HEK293 (cell line): ENCODE measurements around the gene ABHD16A.

Experiments
- CTCF ChIA-PET: fragments of 350-600 bp; formaldehyde crosslinking; extraction: SDS; loops from one replicate; lab custom pipeline; 2021; ENCODE audit warnings: antibody characterized with exemption; lab: Yijun Ruan, JAX
- POLR2A ChIA-PET: fragments of 300-600 bp; formaldehyde crosslinking; extraction: SDS; loops from one replicate; lab custom pipeline; 2020; ENCODE audit warnings: antibody characterized with exemption, inconsistent platforms; lab: Yijun Ruan, JAX
- H3K27ac ChIP-seq: fragments of 200-500 bp; sonication (Bioruptor generic); 2 replicates; pipeline ENCODE4 v1.5.1; 2014; ENCODE audit warnings: low read depth, low read length, control low read depth, inconsistent platforms; ENCODE audit errors: extremely low read depth
- H3K36me3 ChIP-seq, 2 experiments: fragments of 200-500 bp in 1 of 2; sonication (Bioruptor generic) in 1 of 2; 1 replicate in 1 of 2; 2 replicates in 1 of 2; pipeline ENCODE4 v1.5.1; 2014 to 2017; ENCODE audit warnings: inconsistent platforms in 2 of 2, low read length in 2 of 2; ENCODE audit not compliant: control insufficient read depth in 2 of 2, insufficient read depth in 1 of 2
- H3K4me1 ChIP-seq: fragments of 200-500 bp; sonication (Bioruptor generic); 2 replicates; pipeline ENCODE4 v1.5.1; 2014; ENCODE audit warnings: mild to moderate bottlenecking, low read length, inconsistent platforms; ENCODE audit not compliant: control insufficient read depth, insufficient read depth
- H3K4me3 ChIP-seq: 2 replicates; pipeline ENCODE4 v1.5.1; 2011; ENCODE audit warnings: low read depth, mild to moderate bottlenecking, control low read depth, low read length, moderate library complexity
- H3K9me3 ChIP-seq: fragments of 200-500 bp; sonication (Bioruptor generic); 2 replicates; pipeline ENCODE4 v1.5.1; 2014; ENCODE audit warnings: low read depth, low read length, inconsistent platforms; ENCODE audit not compliant: control insufficient read depth, insufficient read depth
- EGR2 ChIP-seq: fragments of 450-650 bp; formaldehyde crosslinking; IDR thresholded peaks from 2 replicates; pipeline ENCODE4 v1.5.1; 2016; ENCODE audit warnings: low read depth, missing biosample characterization, missing genetic modification characterization
- GLIS1 ChIP-seq: fragments of 450-650 bp; formaldehyde crosslinking; IDR thresholded peaks from 2 replicates; pipeline ENCODE4 v1.5.1; 2016; ENCODE audit warnings: missing biosample characterization, missing genetic modification characterization
- HOXC10 ChIP-seq: sonication (generic); formaldehyde crosslinking; IDR thresholded peaks from 2 replicates; pipeline ENCODE4 v1.8.1; 2023; ENCODE audit warnings: mild to moderate bottlenecking, missing genetic modification reagents
- IKZF3 ChIP-seq: fragments of 450-650 bp; IDR thresholded peaks from 2 replicates; pipeline ENCODE4 v1.5.0; 2018; ENCODE audit warnings: missing biosample characterization, mild to moderate bottlenecking, missing genetic modification characterization, moderate library complexity
- SCRT1 ChIP-seq: fragments of 450-650 bp; formaldehyde crosslinking; IDR thresholded peaks from 2 replicates; pipeline ENCODE4 v1.5.1; 2016; ENCODE audit warnings: missing biosample characterization, missing genetic modification characterization, borderline replicate concordance
- SCRT2 ChIP-seq: fragments of 450-650 bp; formaldehyde crosslinking; IDR thresholded peaks from 2 replicates; pipeline ENCODE4 v1.5.1; 2016; ENCODE audit warnings: missing biosample characterization, missing genetic modification characterization
- TCF7L2 ChIP-seq: IDR thresholded peaks from 2 replicates; pipeline ENCODE4 v1.6.1; 2011; ENCODE audit warnings: low read depth, mild to moderate bottlenecking, inconsistent platforms, low read length, moderate library complexity, borderline replicate concordance
- ZBTB17 ChIP-seq: fragments of 450-650 bp; formaldehyde crosslinking; IDR thresholded peaks from 2 replicates; pipeline ENCODE4 v1.5.1; 2016; ENCODE audit warnings: missing biosample characterization, missing genetic modification characterization
- ZFHX2 ChIP-seq: fragments of 450-650 bp; formaldehyde crosslinking; conservative IDR thresholded peaks from 2 replicates; pipeline ENCODE4 v1.5.1; 2016; ENCODE audit warnings: missing biosample characterization, missing genetic modification characterization
- ZIC2 ChIP-seq: fragments of 450-650 bp; formaldehyde crosslinking; IDR thresholded peaks from 2 replicates; pipeline ENCODE4 v1.5.1; 2016; ENCODE audit warnings: missing biosample characterization, missing genetic modification characterization
- ZNF112 ChIP-seq: fragments of 450-650 bp; formaldehyde crosslinking; IDR thresholded peaks from 2 replicates; pipeline ENCODE4 v1.5.0; 2017; ENCODE audit warnings: missing biosample characterization, missing genetic modification characterization
- ZNF138 ChIP-seq: fragments of 450-650 bp; formaldehyde crosslinking; IDR thresholded peaks from 2 replicates; pipeline ENCODE4 v1.5.1; 2016; ENCODE audit warnings: missing biosample characterization, missing genetic modification characterization, borderline replicate concordance
- ZNF184 ChIP-seq: fragments of 450-650 bp; IDR thresholded peaks from 2 replicates; pipeline ENCODE4 v1.5.1; 2018; ENCODE audit warnings: missing biosample characterization, mild to moderate bottlenecking, missing genetic modification characterization
- ZNF2 ChIP-seq: fragments of 450-650 bp; formaldehyde crosslinking; IDR thresholded peaks from 2 replicates; pipeline ENCODE4 v1.5.1; 2016; ENCODE audit warnings: missing biosample characterization, missing genetic modification characterization
- ZNF248 ChIP-seq: fragments of 450-650 bp; formaldehyde crosslinking; IDR thresholded peaks from 2 replicates; pipeline ENCODE4 v1.5.1; 2017; ENCODE audit warnings: missing biosample characterization, missing genetic modification characterization
- ZNF324 ChIP-seq: fragments of 450-650 bp; formaldehyde crosslinking; IDR thresholded peaks from 2 replicates; pipeline ENCODE4 v1.5.1; 2016; ENCODE audit warnings: missing biosample characterization, missing genetic modification characterization
- ZNF362 ChIP-seq: fragments of 450-650 bp; formaldehyde crosslinking; IDR thresholded peaks from 2 replicates; pipeline ENCODE4 v1.5.1; 2016; ENCODE audit warnings: missing biosample characterization, missing genetic modification characterization
- ZNF394 ChIP-seq: fragments of 450-650 bp; formaldehyde crosslinking; IDR thresholded peaks from 2 replicates; pipeline ENCODE4 v1.5.1; 2016; ENCODE audit warnings: missing biosample characterization, missing genetic modification characterization, mild to moderate bottlenecking, moderate library complexity, borderline replicate concordance
- ZNF404 ChIP-seq: fragments of 450-650 bp; formaldehyde crosslinking; IDR thresholded peaks from 2 replicates; pipeline ENCODE4 v1.5.1; 2017; ENCODE audit warnings: missing biosample characterization, missing genetic modification characterization
- ZNF423 ChIP-seq: fragments of 450-650 bp; formaldehyde crosslinking; IDR thresholded peaks from 2 replicates; pipeline ENCODE4 v1.5.1; 2016; ENCODE audit warnings: missing biosample characterization, missing genetic modification characterization
- ZNF449 ChIP-seq: fragments of 450-650 bp; formaldehyde crosslinking; IDR thresholded peaks from 2 replicates; pipeline ENCODE4 v1.5.1; 2017; ENCODE audit warnings: missing biosample characterization, mild to moderate bottlenecking, missing genetic modification characterization, moderate library complexity
- ZNF530 ChIP-seq: fragments of 450-650 bp; formaldehyde crosslinking; IDR thresholded peaks from 2 replicates; pipeline ENCODE4 v1.5.1; 2016; ENCODE audit warnings: low read depth, missing biosample characterization, missing genetic modification characterization
- ZNF776 ChIP-seq: fragments of 450-650 bp; formaldehyde crosslinking; IDR thresholded peaks from 2 replicates; pipeline ENCODE4 v1.5.0; 2017; ENCODE audit warnings: missing biosample characterization, missing genetic modification characterization, borderline replicate concordance
- ZNF792 ChIP-seq: fragments of 450-650 bp; formaldehyde crosslinking; IDR thresholded peaks from 2 replicates; pipeline ENCODE4 v1.5.1; 2016; ENCODE audit warnings: missing biosample characterization, missing genetic modification characterization
- ZNF837 ChIP-seq: fragments of 450-650 bp; formaldehyde crosslinking; IDR thresholded peaks from 2 replicates; pipeline ENCODE4 v1.5.1; 2016; ENCODE audit warnings: missing biosample characterization, missing genetic modification characterization
- TF ChIP-seq, protein P1 (sequence below): fragments of 450-650 bp; formaldehyde crosslinking; IDR thresholded peaks from 2 replicates; pipeline ENCODE4 v1.5.1; 2016; ENCODE audit warnings: missing biosample characterization, missing genetic modification characterization
- TF ChIP-seq, protein P2 (sequence below): fragments of 450-650 bp; formaldehyde crosslinking; IDR thresholded peaks from 2 replicates; pipeline ENCODE4 v1.5.1; 2017; ENCODE audit warnings: missing biosample characterization, missing genetic modification characterization
- TF ChIP-seq, protein P3 (sequence below): fragments of 450-650 bp; formaldehyde crosslinking; IDR thresholded peaks from 2 replicates; pipeline ENCODE4 v1.5.1; 2017; ENCODE audit warnings: missing biosample characterization, missing genetic modification characterization

ABHD16A gene

DNA sequence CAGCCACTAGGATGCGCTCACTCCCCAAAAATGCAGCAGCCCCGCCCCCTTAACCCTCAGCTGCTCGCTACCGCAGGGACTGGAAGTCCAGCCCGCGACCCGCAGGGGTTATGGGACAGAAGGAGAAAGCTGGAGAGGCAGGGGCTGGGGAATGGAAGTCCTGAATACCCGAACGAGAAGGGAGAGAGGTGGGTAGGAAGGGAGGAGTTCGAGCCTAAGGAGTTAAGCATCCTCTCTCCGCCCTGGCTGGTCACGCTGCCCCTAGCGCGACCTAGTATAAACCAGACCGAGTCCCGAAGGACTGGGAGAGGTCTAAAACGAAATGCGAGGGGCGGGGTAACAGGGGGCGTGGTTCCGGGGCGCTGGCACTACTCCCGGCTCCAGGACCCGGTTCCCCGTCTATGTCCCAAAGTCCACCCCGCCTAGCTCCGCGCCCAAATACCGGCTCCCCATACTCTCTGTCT lies 26.4 kb upstream of the ABHD16A start (continued):
- TF ChIP-seq TCF7L2 (no peak), ZNF362 (tag by site-specific recombination) (no peak), ZBTB17 (tag by site-specific recombination) (peak; percentile 92), IKZF3 (tag by site-specific recombination) (peak; percentile 60; the same call in 1 of the 2 replicates), ZNF423 (tag by site-specific recombination) (peak; percentile 29; the same call in 1 of the 2 replicates), ZNF837 (tag by site-specific recombination) (no peak), ZNF184 (no peak), ZNF248 (no peak), ZNF2 (peak; percentile 38), ZNF394 (tag by site-specific recombination) (peak; percentile 19; the same call in 1 of the 2 replicates)
- TF ChIP-seq, protein P1, sequence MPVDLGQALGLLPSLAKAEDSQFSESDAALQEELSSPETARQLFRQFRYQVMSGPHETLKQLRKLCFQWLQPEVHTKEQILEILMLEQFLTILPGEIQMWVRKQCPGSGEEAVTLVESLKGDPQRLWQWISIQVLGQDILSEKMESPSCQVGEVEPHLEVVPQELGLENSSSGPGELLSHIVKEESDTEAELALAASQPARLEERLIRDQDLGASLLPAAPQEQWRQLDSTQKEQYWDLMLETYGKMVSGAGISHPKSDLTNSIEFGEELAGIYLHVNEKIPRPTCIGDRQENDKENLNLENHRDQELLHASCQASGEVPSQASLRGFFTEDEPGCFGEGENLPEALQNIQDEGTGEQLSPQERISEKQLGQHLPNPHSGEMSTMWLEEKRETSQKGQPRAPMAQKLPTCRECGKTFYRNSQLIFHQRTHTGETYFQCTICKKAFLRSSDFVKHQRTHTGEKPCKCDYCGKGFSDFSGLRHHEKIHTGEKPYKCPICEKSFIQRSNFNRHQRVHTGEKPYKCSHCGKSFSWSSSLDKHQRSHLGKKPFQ (tag by site-specific recombination) = no peak

- no peaks in the 10 kb centered on the region for H3K4me1 ChIP-seq
- peak within 1 kb of the TSS; percentile 74 for H3K4me3 ChIP-seq
- POLR2A ChIA-PET = interaction anchor here (0.7 to 4.7 kb wide), 21 partner anchors 9 to 1243 kb away, joined by 3 to 54 read pairs (median 6); partner anchors contain the start of genes ABHD16A, CSNK2B, FKBPL and GPANK1
- no peaks in the 10 kb centered on the region for H3K9me3 ChIP-seq
- peak; percentile 60 for TF ChIP-seq ZFHX2
- TF ChIP-seq ZIC2 = no peak
- no peak for TF ChIP-seq ZNF2
- TF ChIP-seq ZNF792 = no peak
- TF ChIP-seq, protein P2, sequence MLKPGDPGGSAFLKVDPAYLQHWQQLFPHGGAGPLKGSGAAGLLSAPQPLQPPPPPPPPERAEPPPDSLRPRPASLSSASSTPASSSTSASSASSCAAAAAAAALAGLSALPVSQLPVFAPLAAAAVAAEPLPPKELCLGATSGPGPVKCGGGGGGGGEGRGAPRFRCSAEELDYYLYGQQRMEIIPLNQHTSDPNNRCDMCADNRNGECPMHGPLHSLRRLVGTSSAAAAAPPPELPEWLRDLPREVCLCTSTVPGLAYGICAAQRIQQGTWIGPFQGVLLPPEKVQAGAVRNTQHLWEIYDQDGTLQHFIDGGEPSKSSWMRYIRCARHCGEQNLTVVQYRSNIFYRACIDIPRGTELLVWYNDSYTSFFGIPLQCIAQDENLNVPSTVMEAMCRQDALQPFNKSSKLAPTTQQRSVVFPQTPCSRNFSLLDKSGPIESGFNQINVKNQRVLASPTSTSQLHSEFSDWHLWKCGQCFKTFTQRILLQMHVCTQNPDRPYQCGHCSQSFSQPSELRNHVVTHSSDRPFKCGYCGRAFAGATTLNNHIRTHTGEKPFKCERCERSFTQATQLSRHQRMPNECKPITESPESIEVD (tag by site-specific recombination) = no peak
- peak; percentile 99 for TF ChIP-seq SCRT2 (tag by site-specific recombination)
- no peak for TF ChIP-seq ZNF324 (tag by site-specific recombination)
- no peak for TF ChIP-seq ZNF112 (tag by site-specific recombination)
- TF ChIP-seq ZNF138 (tag by site-specific recombination) = no peak
- TF ChIP-seq ZNF449 (tag by site-specific recombination) = no peak
- TF ChIP-seq ZNF776 (tag by site-specific recombination) = no peak
- no peak for TF ChIP-seq HOXC10
- TF ChIP-seq EGR2 (tag by site-specific recombination) = peak; percentile 56
- no peak for TF ChIP-seq ZNF404 (tag by site-specific recombination)
- no peak for TF ChIP-seq ZNF530
- peak; percentile 97 for TF ChIP-seq SCRT1 (tag by site-specific recombination)
- TF ChIP-seq GLIS1 (tag by site-specific recombination) = no peak
- TF ChIP-seq, protein P3, sequence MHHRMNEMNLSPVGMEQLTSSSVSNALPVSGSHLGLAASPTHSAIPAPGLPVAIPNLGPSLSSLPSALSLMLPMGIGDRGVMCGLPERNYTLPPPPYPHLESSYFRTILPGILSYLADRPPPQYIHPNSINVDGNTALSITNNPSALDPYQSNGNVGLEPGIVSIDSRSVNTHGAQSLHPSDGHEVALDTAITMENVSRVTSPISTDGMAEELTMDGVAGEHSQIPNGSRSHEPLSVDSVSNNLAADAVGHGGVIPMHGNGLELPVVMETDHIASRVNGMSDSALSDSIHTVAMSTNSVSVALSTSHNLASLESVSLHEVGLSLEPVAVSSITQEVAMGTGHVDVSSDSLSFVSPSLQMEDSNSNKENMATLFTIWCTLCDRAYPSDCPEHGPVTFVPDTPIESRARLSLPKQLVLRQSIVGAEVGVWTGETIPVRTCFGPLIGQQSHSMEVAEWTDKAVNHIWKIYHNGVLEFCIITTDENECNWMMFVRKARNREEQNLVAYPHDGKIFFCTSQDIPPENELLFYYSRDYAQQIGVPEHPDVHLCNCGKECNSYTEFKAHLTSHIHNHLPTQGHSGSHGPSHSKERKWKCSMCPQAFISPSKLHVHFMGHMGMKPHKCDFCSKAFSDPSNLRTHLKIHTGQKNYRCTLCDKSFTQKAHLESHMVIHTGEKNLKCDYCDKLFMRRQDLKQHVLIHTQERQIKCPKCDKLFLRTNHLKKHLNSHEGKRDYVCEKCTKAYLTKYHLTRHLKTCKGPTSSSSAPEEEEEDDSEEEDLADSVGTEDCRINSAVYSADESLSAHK (tag by site-specific recombination) = no peak
- TF ChIP-seq, all 188 proteins: peak for 4
- H3K36me3 ChIP-seq = peaks cover 10 to 57% of the 10 kb centered on the region in 2 experiments; a peak in 2 of 3 replicates
- H3K27ac ChIP-seq = peak within 1 kb of the TSS; percentile 67
- CTCF ChIA-PET = interaction anchor here (0.6 to 3.6 kb wide), 15 partner anchors 10 to 223 kb away, joined by 3 to 28 read pairs (median 6); partner anchors contain the start of genes MSH5 and NEU1
These were observed 25.8 kb upstream of the ABHD16A start, which contains the start of gene DDAH2 for GRCh38 chr6:31728767-31729514. DDAH2 (minus strand) TSS chr6:31729299; CDS start chr6:31729161, 138 bp downstream.
